GM19328 (cell line): ENCODE data around the gene SRC.

Experiments used
- ATAC-seq: cut with Tn5 transposase; IDR thresholded peaks from one replicate; pipeline ENCODE4 v1.9.1; 2021; ENCODE audit warnings: mild to moderate bottlenecking, moderate library complexity; ENCODE audit not compliant: unreplicated experiment

SRC gene

DNA sequence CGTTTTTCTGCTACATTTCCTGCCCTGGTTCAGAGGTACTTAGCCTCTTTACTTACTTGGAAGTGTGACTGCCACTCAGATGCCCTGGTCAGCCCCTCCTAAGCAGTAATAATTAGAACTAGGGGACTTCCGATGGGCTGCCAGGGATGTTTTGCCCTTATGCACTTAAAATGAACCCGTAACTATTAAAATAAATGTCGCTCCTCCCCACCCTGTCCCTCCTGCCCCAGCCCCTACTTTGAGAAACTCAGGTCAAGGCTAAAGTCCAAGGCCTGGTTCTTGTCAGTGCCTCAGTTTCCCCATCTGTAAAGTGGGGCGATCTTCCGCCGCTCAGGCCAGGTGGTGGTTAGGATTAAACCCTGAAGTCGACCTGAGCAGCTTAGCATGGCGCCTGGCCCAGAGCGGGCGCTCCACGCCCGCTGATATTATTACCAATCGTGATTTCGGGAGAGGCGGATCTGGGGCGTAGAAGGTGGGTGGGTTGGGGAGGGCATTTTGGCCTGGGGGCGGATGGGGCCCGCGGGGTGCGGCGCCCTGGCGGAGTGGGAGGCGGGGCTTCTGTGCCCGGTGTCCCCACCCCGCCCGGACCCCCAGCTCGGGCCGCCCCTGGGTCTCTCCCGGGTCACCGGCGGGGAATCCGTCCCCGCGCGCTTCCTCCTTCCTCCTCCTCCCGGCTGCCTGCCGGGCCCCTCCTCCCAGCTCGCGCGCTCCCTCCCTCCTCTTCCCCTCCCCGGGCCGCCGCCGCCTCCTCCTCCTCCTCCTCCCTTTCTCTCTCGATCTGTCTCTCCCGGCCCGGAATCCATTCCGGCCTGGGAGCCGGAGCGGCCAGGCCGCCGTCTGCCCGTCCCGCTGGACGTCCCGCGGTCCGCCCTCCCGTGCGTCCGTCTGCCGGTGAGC, at the start of gene SRC:
TSS of gene SRC (plus strand) at position 802 of the 897 bp plus-strand sequence. CDS start 38,014 bp downstream, outside the sequence.
- no peak for ATAC-seq

GRCh38 chr20:37296371-37296770, 49.6 kb upstream of the SRC start:
- ATAC-seq, result no peak

DNA sequence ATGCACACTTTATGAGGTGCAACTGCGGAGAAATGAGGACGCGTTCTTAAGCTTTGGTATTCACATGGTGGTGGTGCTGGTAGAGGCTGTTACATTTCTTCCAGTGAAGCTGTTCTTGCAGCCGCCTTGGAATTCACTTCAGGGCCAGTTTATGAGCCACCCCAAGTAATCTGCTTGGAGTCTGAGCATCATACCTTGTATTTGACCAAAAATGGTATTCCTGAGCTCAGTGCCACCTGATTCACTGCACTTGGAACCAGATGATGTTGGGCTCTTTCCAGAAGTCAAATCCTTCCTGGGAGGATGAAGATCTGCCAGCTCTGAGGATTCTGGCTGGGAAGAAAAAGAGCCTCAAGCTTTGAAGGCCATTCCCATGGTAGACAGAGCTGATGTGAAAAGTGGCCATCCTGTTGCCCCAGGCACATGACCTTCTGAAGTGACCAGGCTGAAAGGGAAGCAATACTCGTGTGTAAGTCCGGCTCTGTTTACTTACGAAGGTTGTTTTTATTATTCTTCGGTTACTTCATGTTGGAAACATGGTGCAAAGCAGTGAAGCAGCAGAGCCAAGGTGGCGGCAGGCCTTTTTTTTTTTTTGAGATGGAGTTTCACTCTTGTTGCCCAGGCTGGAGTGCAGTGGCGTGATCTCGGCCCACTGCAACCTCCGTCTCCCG, 48.7 kb upstream of the SRC start:
- no peak for ATAC-seq

DNA sequence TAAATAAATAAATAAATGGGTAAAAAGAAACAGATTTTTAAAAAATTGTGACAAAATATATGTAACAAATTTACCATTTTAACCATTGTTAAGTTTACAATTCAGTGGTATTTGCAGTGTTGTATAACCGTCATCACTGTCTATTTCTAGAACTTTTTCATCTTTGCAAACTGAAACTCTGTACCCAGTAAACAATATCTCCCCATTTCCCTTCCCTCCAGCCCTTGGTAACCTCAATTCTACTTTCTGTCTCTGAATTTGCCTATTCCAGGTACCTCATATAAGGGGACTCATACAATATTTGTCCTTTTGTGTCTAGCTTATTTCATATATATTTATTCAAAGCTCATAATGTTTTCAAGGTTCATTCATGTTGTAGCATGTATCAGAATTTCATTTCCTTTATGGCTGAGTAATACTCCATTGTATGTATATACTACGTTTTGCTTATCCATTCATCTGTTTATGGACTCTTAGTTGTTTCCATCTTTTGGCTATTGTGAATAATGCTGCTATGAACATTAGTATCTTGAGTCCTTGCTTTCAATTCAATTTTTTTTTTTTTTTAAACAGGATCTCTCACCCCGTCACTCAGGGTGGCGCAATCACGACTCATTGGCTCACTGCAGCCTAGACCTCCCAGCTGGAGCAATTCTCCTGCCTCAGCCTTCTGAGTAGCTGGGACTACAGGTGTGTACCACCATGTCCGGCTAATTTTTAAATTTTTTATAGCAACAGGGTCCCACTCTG, 47.6 kb upstream of the SRC start:
- ATAC-seq, result no peak

DNA sequence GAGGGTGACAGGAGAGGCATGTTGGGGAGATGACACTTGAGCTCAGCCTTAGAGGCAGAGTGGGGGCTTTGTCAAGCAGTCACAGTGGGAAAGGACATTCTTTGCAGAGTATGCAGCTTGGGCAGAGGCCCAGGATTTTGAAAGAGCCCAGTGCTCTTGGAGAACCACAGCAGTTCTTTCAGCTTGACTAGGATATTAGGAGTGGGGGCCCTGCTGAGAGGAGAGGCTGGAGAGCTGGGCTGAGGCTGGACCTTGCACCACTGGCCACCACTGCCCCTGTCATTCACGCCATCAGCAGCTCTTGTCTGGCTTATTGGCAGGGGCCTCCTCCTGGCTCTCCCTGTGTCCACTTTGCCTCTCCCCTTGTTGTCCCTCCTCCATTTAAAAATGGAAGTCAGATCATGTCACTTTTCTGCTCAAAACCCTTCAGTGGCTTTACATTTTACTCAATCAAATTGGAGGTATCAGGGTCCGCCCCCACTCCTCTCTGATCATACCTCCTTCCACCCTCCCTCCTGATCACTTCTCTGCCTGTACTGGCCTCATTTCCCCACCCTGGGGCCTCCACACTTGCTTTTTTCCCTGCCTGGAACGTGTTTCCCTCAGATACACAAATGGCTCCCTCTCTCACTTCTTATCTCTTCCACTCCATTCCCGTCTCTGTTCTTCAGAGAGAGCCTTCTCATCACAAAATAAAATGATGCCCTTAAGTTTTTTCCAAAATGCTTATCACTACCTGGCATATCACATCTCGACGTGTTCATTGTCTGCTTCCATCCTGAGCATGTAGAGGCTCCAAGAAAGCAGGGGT, 46.0 kb upstream of the SRC start:
- ATAC-seq, result no peak

DNA sequence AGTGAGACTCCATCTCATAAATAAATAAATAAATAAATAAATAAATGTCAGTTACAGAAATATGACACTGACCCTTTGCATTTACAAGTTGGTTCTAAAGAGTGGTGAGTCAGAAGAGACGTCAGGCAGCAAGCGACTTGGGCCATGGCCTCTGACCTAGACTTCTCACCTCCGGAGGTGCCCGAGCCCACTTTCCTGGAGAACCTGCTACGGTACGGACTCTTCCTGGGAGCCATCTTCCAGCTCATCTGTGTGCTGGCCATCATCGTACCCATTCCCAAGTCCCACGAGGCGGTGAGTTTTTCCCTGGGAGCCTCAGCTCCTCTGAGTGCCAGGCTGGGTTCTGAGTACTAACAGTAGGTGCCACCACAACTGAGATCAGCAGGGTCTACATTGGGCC, 44.8 kb upstream of the SRC start:
- ATAC-seq, result no peak

DNA sequence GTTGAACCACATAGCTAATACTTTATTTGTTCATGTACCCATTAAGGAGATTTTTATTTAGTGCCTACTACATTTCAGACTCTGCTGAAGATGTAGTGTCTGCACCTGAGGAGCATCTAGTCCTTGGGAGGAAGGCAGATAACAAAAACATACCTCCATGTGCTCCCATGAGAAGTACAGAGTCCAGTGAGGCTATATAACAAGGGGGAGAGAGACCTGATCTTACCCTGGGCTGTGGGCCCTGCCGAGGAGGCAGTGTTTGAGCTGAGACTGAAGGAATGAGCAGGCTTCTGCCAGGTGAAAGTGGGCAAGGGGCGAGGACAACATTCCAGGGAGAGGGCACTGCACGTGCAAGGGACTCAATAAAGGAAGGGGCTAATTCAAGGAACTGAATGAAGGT, 44.4 kb upstream of the SRC start:
- no peak for ATAC-seq

DNA sequence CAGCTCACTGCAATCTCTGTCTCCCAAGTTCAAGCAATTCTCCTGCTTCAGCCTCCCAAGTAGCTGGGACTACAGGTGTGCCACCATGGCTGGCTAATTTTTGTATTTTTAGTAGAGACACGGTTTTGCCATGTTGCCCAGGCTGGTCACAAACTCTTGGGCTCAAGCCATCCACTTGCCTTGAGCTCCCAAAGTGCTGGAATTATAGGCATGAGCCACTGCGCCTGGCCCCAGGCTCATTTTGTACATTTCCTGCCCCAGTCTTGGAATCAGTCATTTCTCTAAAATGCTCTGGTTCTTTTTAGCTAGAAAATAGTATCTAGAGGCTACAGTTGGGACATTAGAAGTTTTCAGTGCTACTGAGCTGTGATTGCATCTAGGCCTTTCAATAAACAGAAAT, 43.0 kb upstream of the SRC start:
- no peak for ATAC-seq

GRCh38 chr20:37303637-37304036, 42.3 kb upstream of the SRC start:
- no peak for ATAC-seq

DNA sequence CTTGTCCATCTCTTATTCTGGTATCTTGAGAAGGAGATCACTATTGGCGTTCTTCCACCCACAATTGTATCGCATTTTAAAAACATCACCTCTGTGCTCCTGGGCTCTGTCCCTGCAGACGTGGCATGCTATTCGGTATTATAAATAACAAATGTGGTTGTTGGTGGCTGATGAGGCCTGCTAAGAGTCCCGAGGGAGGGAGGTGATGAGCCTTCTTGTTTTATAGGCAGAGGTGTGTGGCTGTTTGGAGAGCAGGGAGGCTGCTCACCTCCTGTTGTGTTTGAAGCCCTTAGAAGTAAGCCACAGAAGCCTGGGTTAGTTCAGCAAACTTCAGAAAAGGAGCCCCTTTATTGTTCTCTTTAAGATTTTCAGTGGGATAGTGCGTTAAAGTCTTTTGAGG, 40.9 kb upstream of the SRC start:
- no peak for ATAC-seq

- ATAC-seq, result no peak
Observed at GRCh38 chr20:37305839-37306238, 40.1 kb upstream of the SRC start.

GRCh38 chr20:37308086-37309050, 37.6 kb upstream of the SRC start:
- ATAC-seq, result peak; percentile 70

DNA sequence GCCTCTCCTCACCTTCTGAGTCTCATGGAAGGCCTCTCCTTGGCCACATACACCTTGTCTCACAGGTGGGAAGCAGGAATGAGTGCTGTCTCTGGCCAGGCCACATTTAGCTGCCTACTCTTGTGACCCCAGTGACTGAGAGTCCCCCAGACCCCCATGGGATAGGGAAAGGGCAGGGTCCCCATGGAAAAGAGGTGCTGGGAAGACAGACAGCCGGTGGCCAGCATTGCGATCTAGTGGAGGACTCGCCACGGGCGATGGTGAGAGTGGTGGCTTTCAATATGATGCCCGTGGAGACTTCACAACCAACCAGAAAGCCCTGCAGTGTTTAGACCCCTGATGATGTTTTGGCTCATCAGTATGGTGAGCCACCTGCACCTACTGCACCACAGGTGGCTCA, 36.6 kb upstream of the SRC start:
- ATAC-seq, result no peak

DNA sequence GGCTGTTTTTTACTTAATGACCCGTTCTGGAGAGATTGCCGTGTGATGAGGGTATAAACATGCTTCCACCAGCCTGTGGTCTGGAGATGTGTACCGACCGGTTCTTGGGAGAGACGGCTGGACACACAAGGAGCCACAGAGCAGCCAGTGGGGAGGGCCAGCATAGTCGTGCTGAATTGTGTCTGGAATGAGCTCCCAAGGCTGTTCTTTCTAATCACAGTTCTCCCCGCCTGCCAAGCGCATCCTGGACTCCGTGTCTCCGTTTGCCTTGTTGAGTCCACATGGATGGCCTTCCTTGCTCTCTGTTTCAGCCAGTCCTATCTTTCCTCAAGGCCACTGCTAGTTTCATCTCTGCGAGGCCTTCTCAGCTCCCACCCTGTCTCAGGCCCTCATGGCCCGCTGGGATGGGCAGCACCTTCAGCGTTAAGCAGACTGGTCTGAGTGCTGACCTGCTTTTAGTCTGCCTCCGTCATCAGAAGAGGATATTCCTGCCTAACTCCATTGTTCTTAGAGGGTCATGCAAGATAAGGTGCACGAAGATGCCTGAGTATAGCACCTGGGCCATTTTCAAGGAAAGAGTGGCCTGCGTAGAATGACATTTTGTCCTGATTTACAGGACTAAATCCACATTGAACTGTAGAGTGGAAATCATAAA, 35.9 kb upstream of the SRC start:
- no peak for ATAC-seq

DNA sequence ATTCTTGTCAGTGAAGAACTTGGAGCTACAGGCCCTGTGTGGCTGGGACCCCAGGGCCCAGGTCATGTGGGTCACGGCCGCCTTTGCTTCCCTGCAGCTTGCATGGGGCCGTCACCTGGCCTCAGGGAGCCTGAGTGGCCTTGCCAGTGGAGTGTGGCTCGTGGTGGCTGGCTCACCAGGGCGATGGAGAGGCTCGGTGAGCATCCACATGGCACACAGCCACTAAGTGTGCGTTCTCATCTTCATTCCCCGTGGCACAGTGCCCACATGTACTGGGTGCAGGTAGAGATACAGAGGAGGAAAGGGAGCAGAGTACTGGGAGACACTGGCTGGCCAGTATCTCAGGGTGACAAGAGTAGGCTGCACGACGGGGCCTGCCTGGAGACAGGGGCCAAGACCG, 35.0 kb upstream of the SRC start:
- ATAC-seq, result no peak

GRCh38 chr20:37311710-37312355, 34.1 kb upstream of the SRC start:
- ATAC-seq, result no peak

- no peak for ATAC-seq
Observed at GRCh38 chr20:37313546-37314091, 32.3 kb upstream of the SRC start.

DNA sequence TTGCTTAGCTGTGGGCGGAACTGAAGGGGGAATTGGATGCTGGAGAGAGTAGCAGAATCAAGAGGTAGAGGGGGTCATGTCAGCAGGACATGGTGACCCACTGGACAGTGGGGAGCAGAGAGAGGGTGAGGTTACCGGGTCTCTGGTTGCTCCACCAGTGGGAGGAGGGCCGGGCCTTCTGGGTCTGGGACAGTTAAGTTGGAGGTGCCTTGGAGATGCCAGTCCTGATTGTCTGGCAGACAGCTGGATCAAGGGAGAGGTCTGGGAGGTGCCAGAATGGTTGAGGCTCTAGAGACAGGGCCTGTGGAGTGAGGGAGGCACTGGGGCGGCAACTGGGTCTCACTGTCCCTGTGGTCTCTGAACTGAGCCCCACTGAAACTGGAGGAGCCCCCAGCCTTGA, 31.8 kb upstream of the SRC start:
- ATAC-seq, result no peak
